SK-N-MC (cell line): ENCODE results near the gene DAB2IP.

Source experiments
- EZH2 ChIP-seq: fragments of 200-600 bp; sonication (generic); IDR thresholded peaks from one replicate; pipeline ENCODE4 v1.6.1; 2017; ENCODE audit warnings: antibody characterized with exemption
- FOXP2 ChIP-seq: optimal IDR thresholded peaks from 2 replicates; pipeline ENCODE3; 2011; ENCODE audit warnings: mild to moderate bottlenecking, moderate library complexity; ENCODE audit not compliant: insufficient read depth; ENCODE audit errors: extremely low read length, control extremely low read depth
- POLR2AphosphoS5 ChIP-seq: IDR thresholded peaks from 2 replicates; pipeline ENCODE4 v1.6.1; 2012; ENCODE audit warnings: mild to moderate bottlenecking, low read depth, low read length, borderline replicate concordance

GRCh38 chr9:121646992-121647391, 4.4 kb upstream of the DAB2IP start:
- TF ChIP-seq POLR2AphosphoS5 (no peak), EZH2 (no peak), FOXP2 (no peak)
